AG04450 (cell line): ENCODE data around the gene GRK3. TPM values are rescaled to one million over a fixed set of nuclear protein-coding genes. Genes with fewer than 3 reads are reported as not detected.

Experiments
- CTCF ChIA-PET: fragments of 300-600, 350-600 bp; formaldehyde crosslinking; extraction: SDS; loops from one replicate; lab custom pipeline; 2022; ENCODE audit warnings: antibody characterized with exemption, inconsistent platforms; lab: Charles Lee
- POLR2A ChIA-PET: fragments of 350-600 bp; formaldehyde crosslinking; extraction: SDS; loops from one replicate; lab custom pipeline; 2021; ENCODE audit warnings: antibody characterized with exemption, inconsistent platforms; lab: Yijun Ruan, JAX
- DNase-seq: peaks from one replicate; pipeline ENCODE4 v3.0.0-alpha.2; 2011; ENCODE audit warnings: low read depth, low spot score
- H3K27ac ChIP-seq: one replicate; pipeline ENCODE4 v1.5.1; 2012; ENCODE audit warnings: low read depth, low read length, control low read depth
- H3K27me3 ChIP-seq: one replicate; pipeline ENCODE4 v1.6.0; 2012; ENCODE audit warnings: low read length; ENCODE audit not compliant: control insufficient read depth, insufficient read depth
- H3K4me3 ChIP-seq: 2 replicates; pipeline ENCODE4 v1.5.1; 2011; ENCODE audit warnings: mild to moderate bottlenecking, low read depth, low read length, control low read depth
- H3K9me3 ChIP-seq: 2 replicates; pipeline ENCODE4 v1.5.1; 2012; ENCODE audit warnings: low read length; ENCODE audit not compliant: control insufficient read depth, insufficient read depth
- CTCF ChIP-seq: IDR thresholded peaks from 2 replicates; pipeline ENCODE4 v1.5.1; 2011; ENCODE audit warnings: low read depth, low read length, control low read depth, inconsistent platforms
- polyA plus RNA-seq: library from polyadenylated mRNA; depleted of rRNA; stranded (reverse); fragments of >200 nt; gene quantifications from 2 replicates; pipeline ENCODE4 v1.2.3, GENCODE V29; 2011

The GRK3 gene
- polyA plus RNA-seq, 1 experiment, result 0.72 TPM

DNA sequence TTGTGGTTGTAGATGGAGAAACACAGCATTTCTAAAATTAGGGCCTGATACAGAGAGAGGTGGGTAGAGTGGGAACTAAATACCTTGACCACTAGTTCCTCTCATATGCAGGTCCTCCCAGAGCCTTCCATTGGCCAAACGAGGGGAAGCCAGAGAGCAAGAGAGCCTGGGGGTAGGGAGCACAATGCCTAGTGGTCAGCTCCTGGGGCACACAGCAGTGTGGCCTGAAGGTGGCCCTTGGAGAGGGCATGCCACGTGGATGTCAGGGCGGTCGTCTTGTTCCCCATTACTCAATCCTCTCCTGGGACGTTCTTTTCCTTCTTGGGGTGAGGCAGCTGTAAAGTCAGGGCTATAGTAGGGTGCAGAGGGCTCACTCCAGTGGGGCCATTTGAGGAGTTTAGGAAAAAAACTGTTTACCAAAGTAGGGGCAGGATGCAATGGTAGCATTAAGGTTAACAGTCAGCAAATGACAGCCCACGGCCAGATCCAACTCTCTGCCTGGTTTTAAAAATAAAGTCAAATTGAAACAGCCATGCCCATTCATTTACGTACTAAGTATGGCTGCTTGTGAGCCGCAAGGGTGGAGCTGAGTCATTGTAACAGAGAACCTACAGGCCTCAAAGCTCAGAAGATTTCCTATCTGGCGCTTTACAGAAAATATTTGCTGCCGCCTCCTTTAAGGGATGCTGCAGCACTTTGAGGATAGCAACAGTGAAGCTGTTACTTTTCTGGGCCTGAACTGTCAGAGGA is 185.1 kb downstream of the GRK3 start:
- DNase-seq, result no peak
- no peak for TF ChIP-seq CTCF
- ChIA-PET POLR2A (no interaction called here), CTCF (interaction anchor here (0.9 kb wide), 1 partner anchor 23 kb away, joined by 3 read pairs; no protein-coding TSS in a partner anchor)
- H3K27ac ChIP-seq, result no peak overlapping the region
- peaks cover 12% of the 10 kb centered on the region for H3K9me3 ChIP-seq
- H3K4me3 ChIP-seq, result no peak overlapping the region
- H3K27me3 ChIP-seq, result no peaks in the 10 kb centered on the region

DNA sequence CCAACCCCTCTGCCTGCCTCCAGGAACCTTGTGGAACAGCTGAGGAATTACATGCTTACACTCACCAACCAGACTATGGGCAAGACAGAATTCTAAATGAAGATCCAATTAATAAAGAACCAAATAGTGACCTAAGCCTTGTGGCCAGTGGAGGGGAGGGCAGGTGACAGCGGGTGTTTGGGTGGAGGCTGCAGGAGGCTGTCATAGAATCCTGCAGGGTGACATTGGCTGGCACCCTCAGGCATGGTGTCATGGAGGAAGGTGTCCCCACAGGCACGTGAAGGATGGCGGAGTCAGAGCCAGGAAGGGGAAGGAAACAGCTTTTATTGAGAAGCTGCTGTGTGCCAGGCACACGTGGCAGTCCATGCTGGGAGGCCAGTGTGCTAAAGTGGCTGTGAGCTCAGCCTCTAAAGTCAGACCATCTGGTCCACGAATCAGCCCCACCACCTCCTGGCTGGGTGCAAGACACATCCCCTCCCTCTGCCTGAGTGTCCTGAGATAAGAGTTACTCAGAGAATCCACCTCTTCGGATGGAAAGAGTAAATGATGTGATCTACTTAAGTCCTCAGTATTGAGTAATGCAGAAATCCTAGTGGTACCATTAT is 186.2 kb downstream of the GRK3 start:
- CTCF ChIA-PET, result no interaction called here
- no peak overlapping the region for H3K27ac ChIP-seq
- POLR2A ChIA-PET, result no interaction called here
- peaks cover 23% of the 10 kb centered on the region for H3K9me3 ChIP-seq
- H3K27me3 ChIP-seq, result no peaks in the 10 kb centered on the region
- no peak for DNase-seq
- H3K4me3 ChIP-seq, result no peak overlapping the region
- TF ChIP-seq CTCF, result no peak

DNA sequence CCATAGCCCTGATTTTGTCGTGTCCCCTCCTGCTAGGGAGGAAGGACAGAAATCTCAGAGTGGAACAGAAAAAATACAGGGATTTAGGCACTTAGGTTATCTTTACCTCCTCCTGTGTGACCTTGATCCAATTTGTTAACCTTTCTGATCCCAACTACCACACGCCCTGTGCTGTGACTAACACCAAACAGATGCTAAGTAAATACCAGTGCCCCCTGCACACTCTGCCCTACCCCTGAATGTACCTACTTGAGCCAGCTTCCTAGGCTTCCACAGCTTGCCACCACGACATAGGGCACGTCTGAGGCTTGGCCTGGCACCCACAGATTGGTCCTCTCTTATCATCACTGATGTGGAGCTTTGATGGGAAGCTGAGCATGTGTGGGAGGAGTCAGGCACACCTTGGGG is 186.7 kb downstream of the GRK3 start:
- no peak for TF ChIP-seq CTCF
- DNase-seq, result no peak
- peaks cover 24% of the 10 kb centered on the region for H3K9me3 ChIP-seq
- no peak overlapping the region for H3K4me3 ChIP-seq
- ChIA-PET POLR2A (no interaction called here), CTCF (no interaction called here)
- no peak overlapping the region for H3K27ac ChIP-seq
- H3K27me3 ChIP-seq, result no peaks in the 10 kb centered on the region

GRCh38 chr22:25752615-25753214 is 188.2 kb downstream of the GRK3 start:
- no peak overlapping the region for H3K27ac ChIP-seq
- no peaks in the 10 kb centered on the region for H3K27me3 ChIP-seq
- DNase-seq, result no peak
- no peak for TF ChIP-seq CTCF
- CTCF ChIA-PET, result no interaction called here
- no peak overlapping the region for H3K4me3 ChIP-seq
- peaks cover 30% of the 10 kb centered on the region for H3K9me3 ChIP-seq
- POLR2A ChIA-PET, result no interaction called here

GRCh38 chr22:25753252-25753651 is 188.8 kb downstream of the GRK3 start:
- Histone ChIP-seq H3K4me3 (no peak overlapping the region), H3K9me3 (peaks cover 30% of the 10 kb centered on the region), H3K27ac (no peak overlapping the region), H3K27me3 (no peaks in the 10 kb centered on the region)
- DNase-seq, result no peak
- POLR2A ChIA-PET, result no interaction called here
- CTCF ChIA-PET, result no interaction called here
- no peak for TF ChIP-seq CTCF
